Peyer's patch (tissue), 4 donors: ENCODE results near the gene PTPRB. TPM values are rescaled to one million over a fixed set of nuclear protein-coding genes. Genes with fewer than 3 reads are reported as not detected.

ENCODE experiments used
- DNase-seq, 3 donors: peaks; one replicate each; pipeline ENCODE4 v3.0.0-alpha.2; 2017 to 2019
- H3K27ac ChIP-seq, 4 donors: fragments of 200-600 bp; sonication (generic); one replicate each; pipeline ENCODE4 v1.5.1; 2016 to 2019
- H3K27me3 ChIP-seq, 2 donors: fragments of 200-600 bp; sonication (generic); one replicate each; pipeline ENCODE4 v1.5.1; 2019
- H3K36me3 ChIP-seq, 3 donors: fragments of 200-600 bp; sonication (generic); one replicate each; pipeline ENCODE4 v1.5.1; 2016 to 2019
- H3K4me1 ChIP-seq, 4 donors: fragments of 200-600 bp; sonication (generic); one replicate each; pipeline ENCODE4 v1.5.1; 2016 to 2019
- H3K4me3 ChIP-seq, 4 donors: fragments of 200-600 bp; sonication (generic); 1 replicate in 3 of 4; 2 replicates in 1 of 4; pipeline ENCODE4 v1.5.1; 2016 to 2019; ENCODE audit warnings: mild to moderate bottlenecking in 1 of 4
- H3K9me3 ChIP-seq, 4 donors: fragments of 200-600 bp; sonication (generic); one replicate each; pipeline ENCODE4 v1.5.1; 2016 to 2019; ENCODE audit warnings: mild to moderate bottlenecking in 1 of 4
- POLR2A ChIP-seq, 2 donors: fragments of 450-650 bp; IDR thresholded peaks; one replicate each; pipeline ENCODE4 v1.5.1; 2017; ENCODE audit warnings: antibody characterized with exemption in 2 of 2, mild to moderate bottlenecking in 2 of 2, moderate library complexity in 2 of 2
- total RNA-seq, 4 donors: library from RNA; depleted of rRNA; stranded (reverse); fragments of >200 nt; gene quantifications; one replicate each; pipeline ENCODE4 v1.1.0, GENCODE V29; 2016
- TF ChIP-seq, protein P1 (sequence below), 6 experiments: fragments of 450-650 bp in 4 of 6; fragments of 200-600 bp in 2 of 6; sonication (generic) in 1 of 6; IDR thresholded peaks; one replicate each; pipeline ENCODE4 v1.5.1; 2017 to 2019; ENCODE audit warnings: antibody characterized with exemption in 6 of 6, mild to moderate bottlenecking in 3 of 6, moderate library complexity in 1 of 6

PTPRB gene
- total RNA-seq, 4 donors from 2014 or later, result 10.5 to 38.8 (median 30.5) TPM

DNA sequence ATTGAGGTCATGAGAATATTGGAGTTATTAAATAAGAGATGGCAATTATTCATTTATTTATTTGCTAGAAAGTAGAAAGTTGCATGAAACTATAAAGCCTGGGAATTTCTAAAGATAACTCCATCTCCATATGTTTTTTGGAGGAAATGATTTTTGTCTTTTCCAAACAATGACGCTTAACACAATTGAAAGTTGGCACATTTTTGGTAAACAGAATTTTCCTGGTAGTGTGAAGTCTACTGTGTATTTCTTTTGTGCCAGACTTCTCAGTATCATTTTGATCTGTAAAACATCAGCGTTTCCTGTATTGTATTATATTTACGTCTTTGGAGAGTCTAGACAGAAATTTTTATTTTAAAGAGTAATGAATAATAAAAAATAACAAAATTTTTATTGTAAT lies 33.7 kb upstream of the PTPRB start:
- no peaks in the 10 kb centered on the region for H3K4me1 ChIP-seq
- H3K9me3 ChIP-seq, result no peaks in the 10 kb centered on the region
- no peak overlapping the region for H3K4me3 ChIP-seq
- H3K27me3 ChIP-seq, result no peaks in the 10 kb centered on the region
- no peak for DNase-seq
- no peak overlapping the region for H3K27ac ChIP-seq
- no peaks in the 10 kb centered on the region for H3K36me3 ChIP-seq
- TF ChIP-seq, protein P1, sequence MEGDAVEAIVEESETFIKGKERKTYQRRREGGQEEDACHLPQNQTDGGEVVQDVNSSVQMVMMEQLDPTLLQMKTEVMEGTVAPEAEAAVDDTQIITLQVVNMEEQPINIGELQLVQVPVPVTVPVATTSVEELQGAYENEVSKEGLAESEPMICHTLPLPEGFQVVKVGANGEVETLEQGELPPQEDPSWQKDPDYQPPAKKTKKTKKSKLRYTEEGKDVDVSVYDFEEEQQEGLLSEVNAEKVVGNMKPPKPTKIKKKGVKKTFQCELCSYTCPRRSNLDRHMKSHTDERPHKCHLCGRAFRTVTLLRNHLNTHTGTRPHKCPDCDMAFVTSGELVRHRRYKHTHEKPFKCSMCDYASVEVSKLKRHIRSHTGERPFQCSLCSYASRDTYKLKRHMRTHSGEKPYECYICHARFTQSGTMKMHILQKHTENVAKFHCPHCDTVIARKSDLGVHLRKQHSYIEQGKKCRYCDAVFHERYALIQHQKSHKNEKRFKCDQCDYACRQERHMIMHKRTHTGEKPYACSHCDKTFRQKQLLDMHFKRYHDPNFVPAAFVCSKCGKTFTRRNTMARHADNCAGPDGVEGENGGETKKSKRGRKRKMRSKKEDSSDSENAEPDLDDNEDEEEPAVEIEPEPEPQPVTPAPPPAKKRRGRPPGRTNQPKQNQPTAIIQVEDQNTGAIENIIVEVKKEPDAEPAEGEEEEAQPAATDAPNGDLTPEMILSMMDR (IDR thresholded peaks at IDR 0.05), result no peak
- no peak for TF ChIP-seq POLR2A (IDR thresholded peaks at IDR 0.05)

DNA sequence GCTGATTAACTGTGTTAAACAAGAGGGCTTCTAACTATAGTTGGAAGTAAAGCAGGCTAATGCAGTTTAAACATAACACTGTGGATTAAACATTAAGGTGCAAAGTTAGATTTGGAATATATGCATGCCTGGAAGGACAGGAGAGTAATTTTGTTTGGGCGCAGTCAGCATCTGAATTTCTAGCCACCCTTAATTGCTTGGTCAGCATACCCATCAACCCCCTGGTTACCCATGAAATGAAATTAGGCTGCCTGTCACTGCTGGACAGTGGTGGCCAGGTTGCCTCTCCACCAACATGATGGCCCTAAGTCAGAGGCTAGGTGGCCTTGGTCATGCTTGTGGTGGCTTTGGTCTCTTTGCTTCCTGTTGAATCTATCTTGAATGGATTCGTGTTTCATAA lies 30.0 kb upstream of the PTPRB start:
- DNase-seq, result no peak
- H3K4me1 ChIP-seq, result no peaks in the 10 kb centered on the region
- H3K27me3 ChIP-seq, result no peaks in the 10 kb centered on the region
- no peak overlapping the region for H3K27ac ChIP-seq
- no peak overlapping the region for H3K4me3 ChIP-seq
- no peaks in the 10 kb centered on the region for H3K36me3 ChIP-seq
- TF ChIP-seq, protein P1 (IDR thresholded peaks at IDR 0.05), result no peak
- no peak for TF ChIP-seq POLR2A (IDR thresholded peaks at IDR 0.05)
- no peaks in the 10 kb centered on the region for H3K9me3 ChIP-seq

DNA sequence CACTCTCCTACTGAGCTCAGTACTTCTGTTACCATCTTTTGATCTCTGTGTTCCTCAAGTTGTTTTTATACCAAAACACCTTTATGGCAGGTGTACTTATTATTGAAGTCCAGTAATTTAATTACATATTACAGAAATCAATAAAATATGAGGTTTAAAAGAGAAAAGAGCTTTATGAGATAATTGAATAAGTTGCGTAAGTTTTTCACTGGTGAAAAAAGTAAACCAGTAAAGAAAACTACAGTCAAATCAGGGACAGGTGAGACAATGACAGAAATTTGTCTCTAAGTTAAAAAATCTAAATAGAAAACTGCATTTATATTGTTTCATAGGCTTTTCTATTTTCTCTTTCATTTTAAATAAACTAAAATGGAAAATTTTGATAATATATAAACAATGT lies 29.1 kb upstream of the PTPRB start:
- DNase-seq, result no peak
- no peak overlapping the region for H3K4me3 ChIP-seq
- TF ChIP-seq POLR2A (IDR thresholded peaks at IDR 0.05), result no peak
- TF ChIP-seq, protein P1 (IDR thresholded peaks at IDR 0.05), result no peak
- H3K36me3 ChIP-seq, result no peaks in the 10 kb centered on the region
- no peaks in the 10 kb centered on the region for H3K27me3 ChIP-seq
- no peaks in the 10 kb centered on the region for H3K4me1 ChIP-seq
- H3K9me3 ChIP-seq, result no peaks in the 10 kb centered on the region
- H3K27ac ChIP-seq, result no peak overlapping the region

DNA sequence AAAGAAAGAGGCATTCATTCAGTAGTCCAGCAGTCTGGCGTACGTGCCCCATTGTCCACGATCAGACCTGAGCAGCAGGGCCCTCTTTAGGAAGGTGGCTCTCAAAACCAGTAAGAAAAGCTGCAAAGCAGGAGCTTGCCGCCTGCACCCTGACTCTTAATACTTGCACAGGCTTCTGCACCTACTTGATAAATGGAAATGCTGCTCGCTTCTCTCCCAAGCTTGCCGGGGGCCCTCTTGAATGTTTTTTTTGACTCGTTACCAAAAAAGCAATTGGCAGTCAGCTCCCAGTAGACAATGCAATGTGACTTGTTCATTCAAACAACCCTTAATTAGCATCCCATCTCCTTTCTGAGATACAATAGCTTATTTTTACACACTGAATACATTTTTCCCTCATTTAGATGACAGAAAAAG lies 27.2 kb upstream of the PTPRB start:
- no peak for DNase-seq
- H3K27ac ChIP-seq, result no peak overlapping the region
- H3K4me3 ChIP-seq, result no peak overlapping the region
- TF ChIP-seq POLR2A (IDR thresholded peaks at IDR 0.05), result no peak
- TF ChIP-seq, protein P1 (IDR thresholded peaks at IDR 0.05), result no peak
- no peaks in the 10 kb centered on the region for H3K36me3 ChIP-seq
- no peaks in the 10 kb centered on the region for H3K9me3 ChIP-seq
- no peaks in the 10 kb centered on the region for H3K4me1 ChIP-seq
- H3K27me3 ChIP-seq, result no peaks in the 10 kb centered on the region

DNA sequence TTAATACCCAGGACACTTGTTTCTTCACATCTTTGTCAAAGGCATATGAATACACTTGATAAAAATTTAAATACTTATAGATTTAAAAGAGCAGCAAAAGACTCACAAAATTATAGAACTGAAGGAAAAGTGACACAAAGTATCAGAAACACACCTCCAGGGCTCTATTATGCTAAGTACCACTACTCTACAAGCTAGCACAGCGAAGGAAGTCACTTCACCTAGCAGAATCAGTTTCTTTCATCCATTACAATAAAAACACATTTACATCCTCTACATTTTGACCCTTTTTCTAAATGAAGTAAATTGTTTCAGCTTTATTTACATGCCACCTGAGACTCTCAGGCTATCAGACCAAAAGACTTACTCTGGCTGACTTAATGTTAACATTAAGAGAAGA lies 26.6 kb upstream of the PTPRB start:
- no peak for DNase-seq
- no peaks in the 10 kb centered on the region for H3K4me1 ChIP-seq
- no peaks in the 10 kb centered on the region for H3K27me3 ChIP-seq
- H3K9me3 ChIP-seq, result no peaks in the 10 kb centered on the region
- H3K36me3 ChIP-seq, result no peaks in the 10 kb centered on the region
- H3K4me3 ChIP-seq, result no peak overlapping the region
- TF ChIP-seq, protein P1 (IDR thresholded peaks at IDR 0.05), result no peak
- TF ChIP-seq POLR2A (IDR thresholded peaks at IDR 0.05), result no peak
- no peak overlapping the region for H3K27ac ChIP-seq
